Measurements from ENCODE around the gene C1QTNF6.

DNA sequence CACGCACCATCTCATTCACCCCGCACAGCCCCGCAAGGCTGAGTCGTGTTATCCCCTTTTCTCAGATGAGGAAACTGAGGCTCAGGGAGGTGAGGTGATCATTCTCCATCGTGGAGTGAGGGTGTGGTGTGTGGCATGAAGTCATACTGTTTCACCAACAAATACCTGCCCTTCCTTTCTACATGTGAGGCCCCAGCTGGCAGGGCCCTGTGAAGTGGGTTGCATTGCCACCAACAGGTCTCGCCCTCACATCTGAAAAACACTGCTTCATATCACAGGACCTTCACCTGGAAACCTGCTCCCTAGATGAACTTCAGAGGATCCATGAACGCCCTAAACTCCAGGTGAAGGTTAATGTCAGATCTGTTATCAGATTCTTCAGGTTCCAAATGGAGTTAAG is 19.9 kb upstream of the C1QTNF6 start:
- TF ChIP-seq PHF8 (IDR thresholded peaks at IDR 0.05; ENCODE audit: borderline replicate concordance, low read depth) (no peak), MAZ (IDR thresholded peaks at IDR 0.05; ENCODE audit: borderline replicate concordance, low read depth, low read length) (no peak), CBX2 (IDR thresholded peaks at IDR 0.05; ENCODE audit: borderline replicate concordance, low read depth) (no peak), ZSCAN20 (CRISPR knock-in tag; IDR thresholded peaks at IDR 0.05) (no peak), POLR2A (IDR thresholded peaks at IDR 0.05; ENCODE audit: low read length) (no peak), BHLHE40 (IDR thresholded peaks at IDR 0.05; ENCODE audit: low read depth, low read length) (no peak), FOSL2 (IDR thresholded peaks at IDR 0.05) (no peak), FOSL2 (CRISPR knock-in tag; IDR thresholded peaks at IDR 0.05) (no peak), POLR2AphosphoS2 (conservative IDR thresholded peaks at IDR 0.05; ENCODE audit: low read length) (no peak), FOSB (CRISPR knock-in tag; IDR thresholded peaks at IDR 0.05) (no peak), ZC3H11A (IDR thresholded peaks at IDR 0.05) (no peak)
- TF ChIP-seq, protein P1, sequence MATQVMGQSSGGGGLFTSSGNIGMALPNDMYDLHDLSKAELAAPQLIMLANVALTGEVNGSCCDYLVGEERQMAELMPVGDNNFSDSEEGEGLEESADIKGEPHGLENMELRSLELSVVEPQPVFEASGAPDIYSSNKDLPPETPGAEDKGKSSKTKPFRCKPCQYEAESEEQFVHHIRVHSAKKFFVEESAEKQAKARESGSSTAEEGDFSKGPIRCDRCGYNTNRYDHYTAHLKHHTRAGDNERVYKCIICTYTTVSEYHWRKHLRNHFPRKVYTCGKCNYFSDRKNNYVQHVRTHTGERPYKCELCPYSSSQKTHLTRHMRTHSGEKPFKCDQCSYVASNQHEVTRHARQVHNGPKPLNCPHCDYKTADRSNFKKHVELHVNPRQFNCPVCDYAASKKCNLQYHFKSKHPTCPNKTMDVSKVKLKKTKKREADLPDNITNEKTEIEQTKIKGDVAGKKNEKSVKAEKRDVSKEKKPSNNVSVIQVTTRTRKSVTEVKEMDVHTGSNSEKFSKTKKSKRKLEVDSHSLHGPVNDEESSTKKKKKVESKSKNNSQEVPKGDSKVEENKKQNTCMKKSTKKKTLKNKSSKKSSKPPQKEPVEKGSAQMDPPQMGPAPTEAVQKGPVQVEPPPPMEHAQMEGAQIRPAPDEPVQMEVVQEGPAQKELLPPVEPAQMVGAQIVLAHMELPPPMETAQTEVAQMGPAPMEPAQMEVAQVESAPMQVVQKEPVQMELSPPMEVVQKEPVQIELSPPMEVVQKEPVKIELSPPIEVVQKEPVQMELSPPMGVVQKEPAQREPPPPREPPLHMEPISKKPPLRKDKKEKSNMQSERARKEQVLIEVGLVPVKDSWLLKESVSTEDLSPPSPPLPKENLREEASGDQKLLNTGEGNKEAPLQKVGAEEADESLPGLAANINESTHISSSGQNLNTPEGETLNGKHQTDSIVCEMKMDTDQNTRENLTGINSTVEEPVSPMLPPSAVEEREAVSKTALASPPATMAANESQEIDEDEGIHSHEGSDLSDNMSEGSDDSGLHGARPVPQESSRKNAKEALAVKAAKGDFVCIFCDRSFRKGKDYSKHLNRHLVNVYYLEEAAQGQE (IDR thresholded peaks at IDR 0.05) = no peak
- TF ChIP-seq, protein P2, sequence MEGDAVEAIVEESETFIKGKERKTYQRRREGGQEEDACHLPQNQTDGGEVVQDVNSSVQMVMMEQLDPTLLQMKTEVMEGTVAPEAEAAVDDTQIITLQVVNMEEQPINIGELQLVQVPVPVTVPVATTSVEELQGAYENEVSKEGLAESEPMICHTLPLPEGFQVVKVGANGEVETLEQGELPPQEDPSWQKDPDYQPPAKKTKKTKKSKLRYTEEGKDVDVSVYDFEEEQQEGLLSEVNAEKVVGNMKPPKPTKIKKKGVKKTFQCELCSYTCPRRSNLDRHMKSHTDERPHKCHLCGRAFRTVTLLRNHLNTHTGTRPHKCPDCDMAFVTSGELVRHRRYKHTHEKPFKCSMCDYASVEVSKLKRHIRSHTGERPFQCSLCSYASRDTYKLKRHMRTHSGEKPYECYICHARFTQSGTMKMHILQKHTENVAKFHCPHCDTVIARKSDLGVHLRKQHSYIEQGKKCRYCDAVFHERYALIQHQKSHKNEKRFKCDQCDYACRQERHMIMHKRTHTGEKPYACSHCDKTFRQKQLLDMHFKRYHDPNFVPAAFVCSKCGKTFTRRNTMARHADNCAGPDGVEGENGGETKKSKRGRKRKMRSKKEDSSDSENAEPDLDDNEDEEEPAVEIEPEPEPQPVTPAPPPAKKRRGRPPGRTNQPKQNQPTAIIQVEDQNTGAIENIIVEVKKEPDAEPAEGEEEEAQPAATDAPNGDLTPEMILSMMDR (IDR thresholded peaks at IDR 0.05) = no peak
- TF ChIP-seq, protein P3, sequence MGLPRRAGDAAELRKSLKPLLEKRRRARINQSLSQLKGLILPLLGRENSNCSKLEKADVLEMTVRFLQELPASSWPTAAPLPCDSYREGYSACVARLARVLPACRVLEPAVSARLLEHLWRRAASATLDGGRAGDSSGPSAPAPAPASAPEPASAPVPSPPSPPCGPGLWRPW (IDR thresholded peaks at IDR 0.05) = no peak

All from A549 (cell line).